DND-41 (cell line): ENCODE measurements around the gene PLD5.

Experiments
- EZH2 ChIP-seq: IDR thresholded peaks from 3 replicates; pipeline ENCODE4 v1.6.1; 2012; ENCODE audit warnings: borderline replicate concordance, low read depth, mild to moderate bottlenecking, moderate library complexity, low read length, inconsistent platforms; ENCODE audit not compliant: severe bottlenecking
- TF ChIP-seq, protein P1 (sequence below): IDR thresholded peaks from 2 replicates; pipeline ENCODE4 v1.5.1; 2012; ENCODE audit warnings: borderline replicate concordance, low read length, moderate library complexity, mild to moderate bottlenecking; ENCODE audit not compliant: poor library complexity, severe bottlenecking; ENCODE audit errors: extremely low read depth

GRCh38 chr1:242416657-242417056, 107.8 kb downstream of the PLD5 start:
- TF ChIP-seq, protein P1, sequence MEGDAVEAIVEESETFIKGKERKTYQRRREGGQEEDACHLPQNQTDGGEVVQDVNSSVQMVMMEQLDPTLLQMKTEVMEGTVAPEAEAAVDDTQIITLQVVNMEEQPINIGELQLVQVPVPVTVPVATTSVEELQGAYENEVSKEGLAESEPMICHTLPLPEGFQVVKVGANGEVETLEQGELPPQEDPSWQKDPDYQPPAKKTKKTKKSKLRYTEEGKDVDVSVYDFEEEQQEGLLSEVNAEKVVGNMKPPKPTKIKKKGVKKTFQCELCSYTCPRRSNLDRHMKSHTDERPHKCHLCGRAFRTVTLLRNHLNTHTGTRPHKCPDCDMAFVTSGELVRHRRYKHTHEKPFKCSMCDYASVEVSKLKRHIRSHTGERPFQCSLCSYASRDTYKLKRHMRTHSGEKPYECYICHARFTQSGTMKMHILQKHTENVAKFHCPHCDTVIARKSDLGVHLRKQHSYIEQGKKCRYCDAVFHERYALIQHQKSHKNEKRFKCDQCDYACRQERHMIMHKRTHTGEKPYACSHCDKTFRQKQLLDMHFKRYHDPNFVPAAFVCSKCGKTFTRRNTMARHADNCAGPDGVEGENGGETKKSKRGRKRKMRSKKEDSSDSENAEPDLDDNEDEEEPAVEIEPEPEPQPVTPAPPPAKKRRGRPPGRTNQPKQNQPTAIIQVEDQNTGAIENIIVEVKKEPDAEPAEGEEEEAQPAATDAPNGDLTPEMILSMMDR, result no peak
- TF ChIP-seq EZH2, result no peak
